K562 (cell line): ENCODE results near the gene PAQR7. TPM values are rescaled to one million over a fixed set of nuclear protein-coding genes. Genes with fewer than 3 reads are reported as not detected.
A peak's percentile ranks its signal among the peaks of the same experiment; 100 is the strongest.

Experiments used
- CBFA2T2 ChIP-seq: fragments of 450-650 bp; conservative IDR thresholded peaks from 2 replicates; pipeline ENCODE4 v1.6.1; 2017; ENCODE audit warnings: mild to moderate bottlenecking
- EP300 ChIP-seq: IDR thresholded peaks from 2 replicates; pipeline ENCODE4 v1.6.1; 2012; ENCODE audit warnings: low read length, improper control_type of control experiment
- FOXA1 ChIP-seq: fragments of 450-650 bp; IDR thresholded peaks from 2 replicates; pipeline ENCODE4 v1.6.1; 2016; ENCODE audit warnings: mild to moderate bottlenecking, borderline replicate concordance
- FOXM1 ChIP-seq, 2 experiments: fragments of 450-650 bp in 1 of 2; sonication (generic) in 1 of 2; formaldehyde crosslinking in 1 of 2; IDR thresholded peaks; 2 replicates each; pipeline versions ENCODE4 v1.6.1 to v1.9.0; 2017 to 2022; ENCODE audit warnings: low read depth in 2 of 2, mild to moderate bottlenecking in 2 of 2, missing genetic modification reagents in 1 of 2, moderate library complexity in 1 of 2
- HNRNPH1 ChIP-seq: fragments of 200-400 bp; formaldehyde crosslinking; optimal IDR thresholded peaks from 2 replicates; pipeline ENCODE3; 2017; ENCODE audit warnings: low read depth, mild to moderate bottlenecking, low read length, moderate library complexity
- KLF10 ChIP-seq: fragments of 250-450 bp; sonication (Bioruptor Pico); IDR thresholded peaks from 2 replicates; pipeline ENCODE4 v1.6.1; 2021; ENCODE audit warnings: matching md5 sums
- MYC ChIP-seq, 2 experiments: fragments of 250-450 bp in 1 of 2; sonication (Bioruptor Pico) in 1 of 2; IDR thresholded peaks; 2 replicates each; pipeline versions ENCODE4 v1.5.1 to v1.6.1; 2012 to 2021; ENCODE audit warnings: low read depth in 2 of 2, borderline replicate concordance in 1 of 2, improper control_type of control experiment in 1 of 2, low read length in 1 of 2, mild to moderate bottlenecking in 1 of 2, moderate library complexity in 1 of 2
- OTX1 ChIP-seq: fragments of 450-650 bp; formaldehyde crosslinking; IDR thresholded peaks from 2 replicates; pipeline ENCODE4 v1.4.0; 2022; ENCODE audit warnings: mild to moderate bottlenecking
- PCBP2 ChIP-seq: fragments of 200-400 bp; formaldehyde crosslinking; IDR thresholded peaks from 2 replicates; pipeline ENCODE4 v1.6.1; 2018; ENCODE audit warnings: low read length, low read depth, mild to moderate bottlenecking, moderate library complexity; ENCODE audit not compliant: poor library complexity, severe bottlenecking
- PPARD ChIP-seq: fragments of 250-450 bp; sonication (Bioruptor Pico); IDR thresholded peaks from 2 replicates; pipeline ENCODE4 v1.8.0; 2022; ENCODE audit warnings: inconsistent platforms, mild to moderate bottlenecking, moderate library complexity
- SOX6 ChIP-seq: fragments of 450-650 bp; IDR thresholded peaks from 2 replicates; pipeline ENCODE4 v1.6.1; 2014; ENCODE audit warnings: mild to moderate bottlenecking
- SREBF1 ChIP-seq: fragments of 150-350 bp; IDR thresholded peaks from 2 replicates; pipeline ENCODE4 v1.6.1; 2014; ENCODE audit warnings: antibody characterized with exemption, low read depth, low read length, borderline replicate concordance
- ZNF609 ChIP-seq: sonication (generic); formaldehyde crosslinking; IDR thresholded peaks from 2 replicates; pipeline ENCODE4 v1.8.1; 2023; ENCODE audit warnings: missing genetic modification reagents, mild to moderate bottlenecking, borderline replicate concordance
- polyA plus RNA-seq, 8 experiments: library from polyadenylated mRNA; depleted of rRNA in 4 of 8; stranded (reverse) in 5 of 8; unstranded in 3 of 8; fragments of >200 nt; fragmentation: Nextera tagmentation in 2 of 8; fragmentation: Illumina TruSeq in 1 of 8; extraction: Ambion mirVana in 2 of 8; extraction: Trizol in 1 of 8; gene quantifications; 2 replicates each; pipeline versions ENCODE4 v1.2.1 to v1.2.3, GENCODE V29; 2011 to 2014; ENCODE audit warnings: inconsistent platforms in 1 of 8, missing spikeins in 1 of 8
- total RNA-seq, 7 experiments: library from RNA; depleted of rRNA in 6 of 7; stranded (reverse); fragments of >200 nt in 6 of 7; fragmentation: Illumina TruSeq in 2 of 7; extraction: Trizol in 2 of 7; gene quantifications; 2 replicates each; pipeline versions ENCODE4 v1.2.1 to v1.2.3, GENCODE V29; 2011 to 2021; ENCODE audit warnings: low replicate concordance in 1 of 7
- TF ChIP-seq, protein P1 (sequence below): fragments of 250-450 bp; sonication (Bioruptor Pico); IDR thresholded peaks from 2 replicates; pipeline ENCODE4 v1.5.1; 2021; ENCODE audit warnings: mild to moderate bottlenecking
- TF ChIP-seq, protein P2 (sequence below): fragments of 450-650 bp; IDR thresholded peaks from 2 replicates; pipeline ENCODE4 v1.6.1; 2017; ENCODE audit warnings: antibody characterized with exemption
- TF ChIP-seq, protein P3 (sequence below): sonication (generic); formaldehyde crosslinking; IDR thresholded peaks from 2 replicates; pipeline ENCODE4 v1.9.0; 2022; ENCODE audit warnings: mild to moderate bottlenecking, missing genetic modification reagents

The PAQR7 gene
- total and polyA plus RNA-seq, 9 of the 15 experiments (the other 6 are each of a cell fraction or from before 2014, with no cell fraction given) = 1.1 to 5.2 (median 2.6) TPM

- TF ChIP-seq PCBP2 (no peak), HNRNPH1 (peak; percentile 79), FOXM1 (IDR thresholded peaks at IDR 0.05; ENCODE audit: low read depth) (0 out of 2 replicates have a peak, but pooled peaks have one; percentile 37), FOXM1 (CRISPR knock-in tag; IDR thresholded peaks at IDR 0.05; ENCODE audit: low read depth) (peak; percentile 91), SOX6 (peak; percentile 73), ZNF609 (no peak), MYC (IDR thresholded peaks at IDR 0.05; ENCODE audit: low read depth, low read length) (peak; percentile 95), MYC (CRISPR knock-in tag; IDR thresholded peaks at IDR 0.05; ENCODE audit: borderline replicate concordance, low read depth) (no peak), KLF10 (no peak), FOXA1 (no peak), PPARD (CRISPR knock-in tag) (no peak), SREBF1 (no peak), EP300 (peak; percentile 53), CBFA2T2 (peak; percentile 95), OTX1 (CRISPR knock-in tag) (no peak; the same call in 1 of the 2 replicates)
- TF ChIP-seq, protein P1, sequence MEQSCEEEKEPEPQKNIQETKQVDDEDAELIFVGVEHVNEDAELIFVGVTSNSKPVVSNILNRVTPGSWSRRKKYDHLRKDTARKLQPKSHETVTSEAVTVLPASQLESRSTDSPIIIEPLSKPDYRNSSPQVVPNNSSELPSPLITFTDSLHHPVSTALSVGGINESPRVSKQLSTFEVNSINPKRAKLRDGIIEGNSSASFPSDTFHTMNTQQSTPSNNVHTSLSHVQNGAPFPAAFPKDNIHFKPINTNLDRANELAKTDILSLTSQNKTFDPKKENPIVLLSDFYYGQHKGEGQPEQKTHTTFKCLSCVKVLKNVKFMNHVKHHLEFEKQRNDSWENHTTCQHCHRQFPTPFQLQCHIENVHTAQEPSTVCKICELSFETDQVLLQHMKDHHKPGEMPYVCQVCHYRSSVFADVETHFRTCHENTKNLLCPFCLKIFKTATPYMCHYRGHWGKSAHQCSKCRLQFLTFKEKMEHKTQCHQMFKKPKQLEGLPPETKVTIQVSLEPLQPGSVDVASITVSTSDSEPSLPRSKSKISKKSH (CRISPR knock-in tag) = no peak
- TF ChIP-seq, protein P2, sequence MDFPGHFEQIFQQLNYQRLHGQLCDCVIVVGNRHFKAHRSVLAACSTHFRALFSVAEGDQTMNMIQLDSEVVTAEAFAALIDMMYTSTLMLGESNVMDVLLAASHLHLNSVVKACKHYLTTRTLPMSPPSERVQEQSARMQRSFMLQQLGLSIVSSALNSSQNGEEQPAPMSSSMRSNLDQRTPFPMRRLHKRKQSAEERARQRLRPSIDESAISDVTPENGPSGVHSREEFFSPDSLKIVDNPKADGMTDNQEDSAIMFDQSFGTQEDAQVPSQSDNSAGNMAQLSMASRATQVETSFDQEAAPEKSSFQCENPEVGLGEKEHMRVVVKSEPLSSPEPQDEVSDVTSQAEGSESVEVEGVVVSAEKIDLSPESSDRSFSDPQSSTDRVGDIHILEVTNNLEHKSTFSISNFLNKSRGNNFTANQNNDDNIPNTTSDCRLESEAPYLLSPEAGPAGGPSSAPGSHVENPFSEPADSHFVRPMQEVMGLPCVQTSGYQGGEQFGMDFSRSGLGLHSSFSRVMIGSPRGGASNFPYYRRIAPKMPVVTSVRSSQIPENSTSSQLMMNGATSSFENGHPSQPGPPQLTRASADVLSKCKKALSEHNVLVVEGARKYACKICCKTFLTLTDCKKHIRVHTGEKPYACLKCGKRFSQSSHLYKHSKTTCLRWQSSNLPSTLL = no peak
- TF ChIP-seq, protein P3, sequence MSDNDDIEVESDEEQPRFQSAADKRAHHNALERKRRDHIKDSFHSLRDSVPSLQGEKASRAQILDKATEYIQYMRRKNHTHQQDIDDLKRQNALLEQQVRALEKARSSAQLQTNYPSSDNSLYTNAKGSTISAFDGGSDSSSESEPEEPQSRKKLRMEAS = peak; percentile 92
Measured at GRCh38 chr1:25905680-25906643, 30.5 kb upstream of the PAQR7 start, which contains the start of gene STMN1 (continued).
